Activated T-cell treated with anti-CD3 and anti-CD28 coated beads, Interleukin-2, amount 50 U/mL, for 72 hours (primary cell): ENCODE results near the gene ZWINT. TPM values are rescaled to one million over a fixed set of nuclear protein-coding genes. Genes with fewer than 3 reads are reported as not detected.

Experiments
- ATAC-seq, 2 donors: fragments of 150-1000 bp; cut with Tn5 transposase; replicated peaks in 1 of 2; 2 replicates each; pipeline ENCODE4 v1.10.0; 2021; ENCODE audit warnings: moderate library complexity in 2 of 2, mild to moderate bottlenecking in 1 of 2
- DNase-seq, 2 donors: peaks; one replicate each; pipeline ENCODE4 v3.0.0; 2021 to 2022; ENCODE audit warnings: mixed read lengths in 1 of 2
- H3K27ac Mint-ChIP-seq: one replicate; pipeline ENCODE4 v1.8.0; 2022; ENCODE audit warnings: mild to moderate bottlenecking, moderate library complexity, mixed read lengths
- H3K27me3 Mint-ChIP-seq: one replicate; pipeline ENCODE4 v1.8.0; 2022; ENCODE audit warnings: low read depth, mixed read lengths
- H3K36me3 Mint-ChIP-seq, 2 donors: one replicate each; pipeline ENCODE4 v1.8.0; 2022; ENCODE audit warnings: mixed read lengths in 2 of 2, mild to moderate bottlenecking in 1 of 2; ENCODE audit not compliant: insufficient read depth in 2 of 2
- H3K4me1 Mint-ChIP-seq: one replicate; pipeline ENCODE4 v1.8.0; 2022; ENCODE audit warnings: low read depth, mixed read lengths
- H3K4me3 Mint-ChIP-seq, 2 donors: one replicate each; pipeline ENCODE4 v1.8.0; 2022; ENCODE audit warnings: mild to moderate bottlenecking in 2 of 2, mixed read lengths in 2 of 2, moderate library complexity in 2 of 2
- H3K9me3 Mint-ChIP-seq, 2 donors: one replicate each; pipeline ENCODE4 v1.8.0; 2022; ENCODE audit warnings: mixed read lengths in 2 of 2
- total RNA-seq, 2 donors: library from RNA; stranded (reverse); gene quantifications; one replicate each; pipeline ENCODE4 v1.2.3, GENCODE V29; 2022

Gene ZWINT, protein sequence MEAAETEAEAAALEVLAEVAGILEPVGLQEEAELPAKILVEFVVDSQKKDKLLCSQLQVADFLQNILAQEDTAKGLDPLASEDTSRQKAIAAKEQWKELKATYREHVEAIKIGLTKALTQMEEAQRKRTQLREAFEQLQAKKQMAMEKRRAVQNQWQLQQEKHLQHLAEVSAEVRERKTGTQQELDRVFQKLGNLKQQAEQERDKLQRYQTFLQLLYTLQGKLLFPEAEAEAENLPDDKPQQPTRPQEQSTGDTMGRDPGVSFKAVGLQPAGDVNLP
- total RNA-seq: 10 to 100 TPM; 59.3 to 85.4 TPM

DNA sequence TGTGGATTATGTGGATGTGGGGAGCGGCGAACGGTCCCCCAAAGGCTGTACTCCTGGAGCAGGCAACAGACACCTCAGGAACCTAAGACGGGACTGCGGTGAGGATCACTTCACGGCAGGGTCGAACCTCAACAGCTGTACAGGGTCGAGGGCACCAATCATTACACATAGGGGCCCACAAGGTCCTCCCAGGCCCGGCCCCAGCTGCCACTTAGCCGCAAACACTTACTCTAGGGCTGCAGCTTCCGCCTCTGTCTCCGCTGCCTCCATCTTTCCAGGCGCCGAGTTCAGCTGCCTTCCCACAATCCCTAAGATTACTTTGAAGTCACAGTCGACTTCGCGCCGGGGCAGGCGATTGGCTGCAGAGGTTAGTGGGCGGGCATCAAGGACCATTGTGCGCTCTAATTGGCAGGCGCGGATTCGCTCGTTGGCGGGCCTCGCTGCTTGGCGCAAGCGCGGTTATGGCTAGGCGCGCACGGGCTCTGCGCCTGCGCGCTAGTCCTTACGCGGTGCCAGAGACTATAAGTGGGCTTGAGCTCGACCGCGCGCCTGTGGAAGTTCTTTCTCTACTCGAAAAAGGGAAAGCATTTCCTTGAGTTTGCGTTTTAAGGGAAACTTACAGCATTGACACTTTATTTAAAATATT, at the start of gene ZWINT:
Gene ZWINT (minus strand): TSS at position 293 of the 646 bp plus-strand sequence. CDS start 23 bp downstream, at position 270.
- Mint-ChIP-seq H3K9me3 (no peaks in the 10 kb centered on the region), H3K36me3 (peaks cover 15 to 34% of the 10 kb centered on the region in 2 donors), H3K4me1 (peaks cover 55% of the 10 kb centered on the region), H3K27ac (peak within 1 kb of the TSS; percentile 99), H3K27me3 (no peaks in the 10 kb centered on the region), H3K4me3 (peak within 1 kb of the TSS; percentile 93 to 98)
- ATAC-seq (peak; percentile 97), DNase-seq (peak; percentile 92 to 94)

GRCh38 chr10:56383806-56384205, 22.7 kb upstream of the ZWINT start:
- DNase-seq: no peak
- H3K4me1 Mint-ChIP-seq: no peaks in the 10 kb centered on the region
- ATAC-seq: no peak
- peaks cover 0 to 2% of the 10 kb centered on the region in 2 donors for H3K36me3 Mint-ChIP-seq
- H3K4me3 Mint-ChIP-seq: no peak overlapping the region
- H3K27ac Mint-ChIP-seq: no peak overlapping the region
- H3K27me3 Mint-ChIP-seq: no peaks in the 10 kb centered on the region
- peaks cover 1 to 5% of the 10 kb centered on the region in 2 donors for H3K9me3 Mint-ChIP-seq

DNA sequence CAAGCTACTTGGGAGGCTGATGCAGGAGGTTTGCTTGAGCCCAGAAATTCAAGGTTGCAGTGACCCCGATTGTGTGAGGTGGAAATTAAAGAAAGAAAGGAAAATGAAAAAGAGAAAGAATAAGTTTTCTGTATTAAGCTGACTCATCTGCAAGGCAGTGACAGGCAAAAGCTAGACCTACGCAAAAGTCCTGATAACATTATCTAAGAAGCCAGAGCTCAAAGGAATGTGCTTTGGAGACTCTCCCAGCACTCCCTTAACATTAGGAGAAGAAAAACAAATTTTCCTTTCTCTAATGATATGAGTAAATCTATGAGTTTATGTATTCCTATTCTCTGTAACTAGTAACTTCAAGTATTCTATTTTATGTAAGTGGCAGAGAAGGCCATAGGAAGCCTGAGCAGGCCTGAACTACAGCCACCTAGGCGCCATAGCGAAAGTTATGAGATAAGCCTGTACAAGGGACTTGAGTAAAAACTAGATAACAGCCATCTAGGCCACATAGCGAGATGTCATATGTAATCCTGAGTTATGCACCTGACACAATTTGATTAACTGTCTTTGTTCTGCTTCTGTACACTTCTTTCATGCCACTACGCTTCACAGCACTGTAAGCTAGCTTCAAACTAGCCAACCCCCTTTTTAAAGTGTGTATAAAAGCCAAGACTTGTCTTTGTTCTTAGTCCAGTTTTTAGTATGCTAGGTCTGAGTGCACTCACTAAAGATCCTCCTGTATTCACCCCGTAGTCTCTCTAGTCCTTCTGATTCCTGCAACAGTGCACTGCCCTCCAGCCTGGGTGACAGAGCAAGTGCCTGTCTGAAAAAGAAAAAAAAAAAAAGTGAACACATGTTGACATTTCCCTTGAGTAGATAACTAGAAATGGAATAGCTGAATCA, 9.4 kb upstream of the ZWINT start:
- ATAC-seq: no peak

GRCh38 chr10:56360583-56360966, 484 bp downstream of the ZWINT start:
- Mint-ChIP-seq H3K4me1 (peaks cover 55% of the 10 kb centered on the region), H3K27ac (peak overlapping the region; percentile 99), H3K4me3 (peak overlapping the region; percentile 93 to 98), H3K27me3 (no peaks in the 10 kb centered on the region), H3K36me3 (peaks cover 15 to 34% of the 10 kb centered on the region in 2 donors), H3K9me3 (no peaks in the 10 kb centered on the region)
- DNase-seq (no peak), ATAC-seq (no peak)

More for the DNA sequence above, 9.4 kb upstream of the ZWINT start:
- H3K9me3 Mint-ChIP-seq: peaks cover 7 to 8% of the 10 kb centered on the region in 2 donors
- peaks cover 3 to 7% of the 10 kb centered on the region in 2 donors for H3K36me3 Mint-ChIP-seq
- H3K27me3 Mint-ChIP-seq: no peaks in the 10 kb centered on the region
- H3K4me1 Mint-ChIP-seq: no peaks in the 10 kb centered on the region
- H3K4me3 Mint-ChIP-seq: no peak overlapping the region
- DNase-seq: peak in 1 of 2 donors; percentile 22
- H3K27ac Mint-ChIP-seq: no peak overlapping the region

DNA sequence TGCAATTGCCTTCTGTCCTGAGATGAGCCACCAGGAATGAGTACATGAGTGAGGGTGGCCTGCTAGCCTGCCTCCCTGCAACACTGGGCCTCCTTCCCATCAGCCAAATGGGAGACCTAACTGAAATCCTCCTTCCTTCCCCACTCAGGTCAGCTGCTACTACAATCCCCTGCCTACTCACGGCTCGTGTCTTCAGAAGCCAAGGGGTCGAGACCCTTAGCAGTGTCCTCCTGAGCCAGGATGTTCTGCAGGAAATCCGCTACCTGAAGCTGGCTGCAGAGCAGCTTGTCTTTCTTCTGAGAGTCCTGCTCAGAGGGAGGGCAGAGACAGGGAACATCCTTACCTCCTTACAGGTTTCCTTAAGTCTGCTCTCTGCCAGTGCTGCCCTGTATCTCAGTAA, 1.2 kb downstream of the ZWINT start:
- Mint-ChIP-seq H3K27ac (peak overlapping the region; percentile 99), H3K36me3 (peaks cover 15 to 38% of the 10 kb centered on the region in 2 donors), H3K27me3 (no peaks in the 10 kb centered on the region)

GRCh38 chr10:56357018-56357417, 4.0 kb downstream of the ZWINT start:
- DNase-seq (no peak), ATAC-seq (no peak)
- Mint-ChIP-seq H3K9me3 (no peaks in the 10 kb centered on the region), H3K36me3 (peaks cover 13 to 41% of the 10 kb centered on the region in 2 donors), H3K27ac (no peak overlapping the region), H3K4me1 (peaks cover 42% of the 10 kb centered on the region), H3K27me3 (no peaks in the 10 kb centered on the region), H3K4me3 (no peak overlapping the region)

More for the DNA sequence above, 1.2 kb downstream of the ZWINT start:
- ATAC-seq (no peak), DNase-seq (no peak)
- Mint-ChIP-seq H3K9me3 (no peaks in the 10 kb centered on the region), H3K4me1 (peaks cover 55% of the 10 kb centered on the region), H3K4me3 (peak overlapping the region; percentile 93 to 98)

GRCh38 chr10:56351909-56352630, 9.0 kb downstream of the ZWINT start:
- no peak for ATAC-seq
- no peaks in the 10 kb centered on the region for H3K9me3 Mint-ChIP-seq
- peaks cover 6% of the 10 kb centered on the region for H3K4me1 Mint-ChIP-seq
- no peaks in the 10 kb centered on the region for H3K27me3 Mint-ChIP-seq
- no peak for DNase-seq
- no peak overlapping the region for H3K4me3 Mint-ChIP-seq
- peaks cover 0 to 18% of the 10 kb centered on the region in 2 donors for H3K36me3 Mint-ChIP-seq
- H3K27ac Mint-ChIP-seq: no peak overlapping the region

DNA sequence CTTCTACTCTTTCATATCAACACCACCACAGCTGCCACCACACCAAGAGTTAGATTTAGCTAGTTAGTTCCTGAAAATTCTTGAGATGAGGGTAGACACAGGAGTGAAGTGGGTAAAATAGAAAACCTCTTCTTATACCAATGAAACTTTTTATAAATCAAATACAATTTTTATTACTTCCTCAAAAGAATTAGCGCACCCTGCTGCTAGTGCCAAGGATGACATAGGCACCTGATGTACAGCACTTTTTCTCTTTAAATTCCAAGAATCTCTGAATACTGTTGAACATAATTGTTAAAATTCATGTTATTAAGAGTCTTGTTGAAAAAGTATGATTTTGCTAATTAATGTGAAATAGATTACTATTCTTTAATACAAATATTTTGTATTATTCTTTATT, 11.4 kb downstream of the ZWINT start:
- Mint-ChIP-seq H3K4me1 (no peaks in the 10 kb centered on the region), H3K4me3 (no peak overlapping the region), H3K36me3 (peaks cover 0 to 8% of the 10 kb centered on the region in 2 donors), H3K27me3 (no peaks in the 10 kb centered on the region), H3K9me3 (no peaks in the 10 kb centered on the region), H3K27ac (no peak overlapping the region)
- no peak for ATAC-seq
- DNase-seq: no peak

DNA sequence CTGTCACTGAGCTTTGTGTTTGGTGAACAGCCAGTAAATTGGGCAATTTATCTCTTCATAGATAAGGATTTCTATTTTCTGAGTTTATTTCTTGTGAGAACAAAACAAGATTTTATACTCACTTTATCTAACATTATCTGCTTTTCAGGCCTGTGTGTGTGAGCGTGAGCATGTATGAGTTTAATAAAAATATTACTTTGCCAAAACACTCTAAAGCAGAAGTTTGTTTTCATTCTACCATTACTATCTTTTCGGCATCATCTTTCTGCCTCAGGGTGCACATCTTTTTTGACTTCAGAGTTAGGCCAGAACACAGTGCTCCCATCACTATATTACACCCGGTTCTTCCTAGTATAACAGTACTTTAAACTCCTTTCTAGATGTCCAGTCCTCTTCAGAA, 13.0 kb downstream of the ZWINT start:
- no peaks in the 10 kb centered on the region for H3K4me1 Mint-ChIP-seq
- ATAC-seq (no peak), DNase-seq (no peak)
- no peak overlapping the region for H3K27ac Mint-ChIP-seq
- H3K4me3 Mint-ChIP-seq: no peak overlapping the region
- H3K9me3 Mint-ChIP-seq: no peaks in the 10 kb centered on the region
- H3K36me3 Mint-ChIP-seq: peaks cover 0 to 2% of the 10 kb centered on the region in 2 donors
- H3K27me3 Mint-ChIP-seq: no peaks in the 10 kb centered on the region

- no peak for DNase-seq
- no peak for ATAC-seq
- Mint-ChIP-seq H3K4me3 (no peak overlapping the region), H3K36me3 (no peaks in the 10 kb centered on the region), H3K4me1 (no peaks in the 10 kb centered on the region), H3K9me3 (no peaks in the 10 kb centered on the region), H3K27me3 (no peaks in the 10 kb centered on the region), H3K27ac (no peak overlapping the region)
These were observed 14.1 kb downstream of the ZWINT start for GRCh38 chr10:56346845-56347415.

DNA sequence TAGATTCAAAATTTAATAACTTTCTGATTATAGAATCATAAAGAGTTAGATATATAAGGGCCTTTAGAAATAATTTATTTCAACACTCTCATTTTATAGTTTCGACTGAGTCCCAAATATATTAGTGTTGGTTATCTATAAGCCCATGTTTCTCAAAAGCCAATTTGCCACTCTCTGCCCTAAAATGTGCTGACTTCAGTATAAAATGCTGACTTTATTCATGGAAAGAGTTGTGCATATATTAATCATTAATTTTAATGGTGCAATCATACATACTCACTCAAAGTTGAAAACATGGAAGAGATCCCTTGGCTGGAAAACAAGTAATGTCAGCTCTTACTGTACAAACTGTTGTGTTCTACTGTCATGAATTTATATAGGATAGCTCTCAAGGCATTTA, 19.4 kb downstream of the ZWINT start:
- no peaks in the 10 kb centered on the region for H3K4me1 Mint-ChIP-seq
- no peaks in the 10 kb centered on the region for H3K27me3 Mint-ChIP-seq
- H3K4me3 Mint-ChIP-seq: no peak overlapping the region
- no peak overlapping the region for H3K27ac Mint-ChIP-seq
- H3K36me3 Mint-ChIP-seq: no peaks in the 10 kb centered on the region
- DNase-seq (no peak), ATAC-seq (no peak)
- H3K9me3 Mint-ChIP-seq: peaks cover 0 to 1% of the 10 kb centered on the region in 2 donors

GRCh38 chr10:56329961-56330360, 31.1 kb downstream of the ZWINT start:
- Mint-ChIP-seq H3K27ac (no peak overlapping the region), H3K4me1 (no peaks in the 10 kb centered on the region), H3K4me3 (no peak overlapping the region), H3K9me3 (peaks cover 0 to 4% of the 10 kb centered on the region in 2 donors), H3K36me3 (no peaks in the 10 kb centered on the region), H3K27me3 (no peaks in the 10 kb centered on the region)
- ATAC-seq: no peak
- DNase-seq: no peak
